HG02610 (cell line): Measurements from ENCODE around the gene THADA.

ENCODE experiments used
- ATAC-seq: cut with Tn5 transposase; IDR thresholded peaks from one replicate; pipeline ENCODE4 v1.9.1; 2021; ENCODE audit warnings: mild to moderate bottlenecking, moderate library complexity; ENCODE audit not compliant: unreplicated experiment

Gene THADA

GRCh38 chr2:43226955-43227829 lies 368.6 kb downstream of the THADA start:
- peak; percentile 17 for ATAC-seq

- ATAC-seq, result peak; percentile 65
Observed at GRCh38 chr2:43226558-43226954, 369.3 kb downstream of the THADA start, which contains the start of gene ZFP36L2. ZFP36L2 (minus strand) TSS chr2:43226606; CDS start chr2:43226315, 291 bp downstream.

GRCh38 chr2:43225788-43226557 lies 369.9 kb downstream of the THADA start:
- peak; percentile 33 for ATAC-seq

GRCh38 chr2:43225093-43225787 lies 370.6 kb downstream of the THADA start:
- no peak for ATAC-seq

GRCh38 chr2:43224571-43225092 lies 371.2 kb downstream of the THADA start:
- ATAC-seq, result no peak

- ATAC-seq, result no peak
Observed at GRCh38 chr2:43224131-43224570, 371.7 kb downstream of the THADA start.

GRCh38 chr2:43223521-43224001 lies 372.3 kb downstream of the THADA start:
- no peak for ATAC-seq

- no peak for ATAC-seq
Observed at GRCh38 chr2:43222475-43223309, 373.1 kb downstream of the THADA start.

- no peak for ATAC-seq
Observed at GRCh38 chr2:43221763-43222474, 373.9 kb downstream of the THADA start.

- ATAC-seq, result no peak
Observed at GRCh38 chr2:43221124-43221762, 374.6 kb downstream of the THADA start.

- no peak for ATAC-seq
Observed at GRCh38 chr2:43220760-43221123, 375.1 kb downstream of the THADA start.

GRCh38 chr2:43220229-43220751 lies 375.5 kb downstream of the THADA start:
- no peak for ATAC-seq

- ATAC-seq, result peak; percentile 67
Observed at GRCh38 chr2:43219383-43220228, 376.2 kb downstream of the THADA start.

- peak; percentile 27 for ATAC-seq
Observed at GRCh38 chr2:43218702-43219382, 377.0 kb downstream of the THADA start.

- no peak for ATAC-seq
Observed at GRCh38 chr2:43218155-43218701, 377.6 kb downstream of the THADA start.

GRCh38 chr2:43217228-43218154 lies 378.3 kb downstream of the THADA start:
- no peak for ATAC-seq
